ENCODE measurements around the gene CTH. TPM values are rescaled to one million over a fixed set of nuclear protein-coding genes. Genes with fewer than 3 reads are reported as not detected.
"Not testable (repeated sequence)": the region's sequence is repeated elsewhere in the genome, so short reads cannot be mapped to it uniquely, and the experiment has no call there.

Gene CTH
- total and polyA plus RNA-seq, 2 of the 13 experiments (the other 11 are each of a cell fraction or from before 2014, with no cell fraction given): 8.7 to 19.7 TPM

DNA sequence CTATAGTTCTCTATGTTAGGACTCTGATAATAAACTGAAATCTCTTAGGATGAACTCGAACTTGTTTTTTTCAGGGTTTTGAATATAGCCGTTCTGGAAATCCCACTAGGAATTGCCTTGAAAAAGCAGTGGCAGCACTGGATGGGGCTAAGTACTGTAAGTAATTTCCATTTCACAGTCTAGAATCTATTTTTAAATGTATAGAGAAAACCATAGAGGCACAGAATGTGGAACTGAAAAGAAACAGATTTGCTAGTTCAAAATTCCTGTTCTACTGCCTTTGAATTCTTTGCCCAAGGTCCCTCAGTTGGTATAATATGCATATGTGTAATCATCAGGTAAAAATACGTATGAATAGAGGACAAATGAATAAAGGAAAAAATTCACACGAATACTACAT, 4.8 kb downstream of the CTH start (continued):
- TF ChIP-seq ZKSCAN8 (CRISPR knock-in tag; IDR thresholded peaks at IDR 0.05; ENCODE audit: borderline replicate concordance): no peak
- TF ChIP-seq, protein P1, sequence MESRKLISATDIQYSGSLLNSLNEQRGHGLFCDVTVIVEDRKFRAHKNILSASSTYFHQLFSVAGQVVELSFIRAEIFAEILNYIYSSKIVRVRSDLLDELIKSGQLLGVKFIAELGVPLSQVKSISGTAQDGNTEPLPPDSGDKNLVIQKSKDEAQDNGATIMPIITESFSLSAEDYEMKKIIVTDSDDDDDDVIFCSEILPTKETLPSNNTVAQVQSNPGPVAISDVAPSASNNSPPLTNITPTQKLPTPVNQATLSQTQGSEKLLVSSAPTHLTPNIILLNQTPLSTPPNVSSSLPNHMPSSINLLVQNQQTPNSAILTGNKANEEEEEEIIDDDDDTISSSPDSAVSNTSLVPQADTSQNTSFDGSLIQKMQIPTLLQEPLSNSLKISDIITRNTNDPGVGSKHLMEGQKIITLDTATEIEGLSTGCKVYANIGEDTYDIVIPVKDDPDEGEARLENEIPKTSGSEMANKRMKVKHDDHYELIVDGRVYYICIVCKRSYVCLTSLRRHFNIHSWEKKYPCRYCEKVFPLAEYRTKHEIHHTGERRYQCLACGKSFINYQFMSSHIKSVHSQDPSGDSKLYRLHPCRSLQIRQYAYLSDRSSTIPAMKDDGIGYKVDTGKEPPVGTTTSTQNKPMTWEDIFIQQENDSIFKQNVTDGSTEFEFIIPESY (CRISPR knock-in tag; IDR thresholded peaks at IDR 0.05): no peak
- TF ChIP-seq, protein P2, sequence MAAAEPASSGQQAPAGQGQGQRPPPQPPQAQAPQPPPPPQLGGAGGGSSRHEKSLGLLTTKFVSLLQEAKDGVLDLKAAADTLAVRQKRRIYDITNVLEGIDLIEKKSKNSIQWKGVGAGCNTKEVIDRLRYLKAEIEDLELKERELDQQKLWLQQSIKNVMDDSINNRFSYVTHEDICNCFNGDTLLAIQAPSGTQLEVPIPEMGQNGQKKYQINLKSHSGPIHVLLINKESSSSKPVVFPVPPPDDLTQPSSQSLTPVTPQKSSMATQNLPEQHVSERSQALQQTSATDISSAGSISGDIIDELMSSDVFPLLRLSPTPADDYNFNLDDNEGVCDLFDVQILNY (CRISPR knock-in tag; conservative IDR thresholded peaks at IDR 0.05): no peak

DNA sequence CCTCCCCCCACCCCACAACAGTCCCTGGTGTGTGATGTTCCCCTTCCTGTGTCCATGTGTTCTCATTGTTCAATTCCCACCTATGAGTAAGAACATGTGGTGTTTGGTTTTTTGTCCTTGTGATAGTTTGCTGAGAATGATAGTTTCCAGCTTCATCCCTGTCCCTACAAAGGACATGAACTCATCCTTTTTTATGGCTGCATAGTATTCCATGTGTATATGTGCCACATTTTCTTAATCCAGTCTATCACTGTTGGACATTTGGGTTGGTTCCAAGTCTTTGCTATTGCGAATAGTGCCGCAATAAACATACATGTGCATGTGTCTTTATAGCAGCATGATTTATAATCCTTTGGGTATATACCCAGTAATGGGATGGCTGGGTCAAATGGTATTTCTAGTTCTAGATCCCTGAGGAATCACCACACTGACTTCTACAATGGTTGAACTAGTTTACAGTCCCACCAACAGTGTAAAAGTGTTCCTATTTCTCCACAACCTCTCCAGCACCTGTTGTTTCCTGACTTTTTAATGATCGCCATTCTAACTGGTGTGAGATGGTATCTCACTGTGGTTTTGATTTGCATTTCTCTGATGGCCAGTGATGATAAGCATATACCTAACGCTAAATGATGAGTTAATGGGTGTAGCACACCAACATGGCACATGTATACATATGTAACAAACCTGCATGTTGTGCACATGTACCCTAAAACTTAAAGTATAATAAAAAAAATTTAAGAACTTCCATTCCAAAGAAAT, 8.1 kb downstream of the CTH start:
- H3K9me3 ChIP-seq (ENCODE audit: low read length); H4K20me1 ChIP-seq (ENCODE audit: insufficient read depth, low read length); DNase-seq (ENCODE audit: low spot score); H3K4me3 ChIP-seq (replicated peaks in 1 of 3; ENCODE audit: insufficient read depth in 1 of 3, low read depth in 2 of 3, low read length in 3 of 3); FAIRE-seq; H2AFZ ChIP-seq (ENCODE audit: low read length); H3K9ac ChIP-seq (ENCODE audit: insufficient read depth, low read depth, low read length); CTCF ChIA-PET (ENCODE audit: low intra/inter-chr PET ratio, low total read pairs); intact Hi-C loops (cut with micrococcal nuclease; ENCODE audit: unreplicated experiment); H3K4me2 ChIP-seq (ENCODE audit: low read depth, low read length); H3K27ac ChIP-seq (ENCODE audit: extremely low read length, insufficient read depth, low read length); POLR2A ChIA-PET; ATAC-seq; H3K27me3 ChIP-seq (ENCODE audit: control insufficient read depth in 1 of 2, insufficient read depth in 2 of 2, low read length in 2 of 2); H3K79me2 ChIP-seq (ENCODE audit: insufficient read depth, low read length); BruUV-seq (replicated peaks): not testable (repeated sequence)
- peaks cover 0 to 55% of the 10 kb centered on the region in 2 experiments; a peak in 4 of 5 replicates for H3K36me3 ChIP-seq (replicated peaks in 1 of 2; ENCODE audit: control insufficient read depth in 1 of 2, insufficient read depth in 2 of 2, low read length in 2 of 2)
- H3K4me1 ChIP-seq (ENCODE audit: insufficient read depth, low read length): peaks cover 11% of the 10 kb centered on the region; the same call in 1 of the 2 replicates
- in situ Hi-C loops (cut with HindIII; ENCODE audit: extremely low pct_ligation_motif_present, low pct_unique_long_range_greater_than_20kb): loop anchor here (10.0 kb wide), 1 partner anchor 214 kb away; the partner anchor contains the start of gene LRRC40
- WGBS (ENCODE audit: low lambda C conversion rate): 90% methylated on average over 4 of the region's 4 CpGs

All from HepG2 (cell line).